ENCODE measurements around the gene ATRNL1.
"Not testable (repeated sequence)": the region's sequence is repeated elsewhere in the genome, so short reads cannot be mapped to it uniquely, and the experiment has no call there.

Gene ATRNL1

DNA sequence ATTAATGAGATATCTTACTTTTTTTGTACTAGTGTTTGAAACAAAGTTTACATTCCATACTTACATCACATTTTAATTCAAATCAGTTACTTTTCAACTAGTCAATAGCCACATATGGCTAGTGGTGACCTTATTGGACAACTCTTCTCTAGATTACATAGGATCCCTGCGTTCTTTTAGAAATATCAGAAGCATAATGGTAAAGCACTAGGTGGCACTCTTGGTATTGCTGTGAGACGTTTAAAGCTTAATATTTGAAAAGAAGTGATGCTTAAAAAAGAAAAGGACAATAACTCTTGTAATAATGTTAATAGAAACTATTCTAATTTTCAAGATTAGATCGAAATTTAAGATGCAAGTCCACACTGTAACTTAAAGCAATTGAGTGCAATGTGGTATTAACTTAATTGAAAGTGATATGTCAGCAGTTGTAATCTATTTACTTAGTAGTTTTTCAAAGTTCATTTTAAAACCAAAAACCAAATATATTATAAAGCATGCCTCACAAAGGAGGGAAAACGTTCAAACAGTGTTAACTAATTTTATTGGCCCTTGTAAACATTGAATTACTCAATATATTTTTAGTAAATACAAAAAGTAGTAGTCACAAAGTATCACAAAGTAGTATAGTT lies 339.1 kb downstream of the ATRNL1 start:
- no peak for DNase-seq

DNA sequence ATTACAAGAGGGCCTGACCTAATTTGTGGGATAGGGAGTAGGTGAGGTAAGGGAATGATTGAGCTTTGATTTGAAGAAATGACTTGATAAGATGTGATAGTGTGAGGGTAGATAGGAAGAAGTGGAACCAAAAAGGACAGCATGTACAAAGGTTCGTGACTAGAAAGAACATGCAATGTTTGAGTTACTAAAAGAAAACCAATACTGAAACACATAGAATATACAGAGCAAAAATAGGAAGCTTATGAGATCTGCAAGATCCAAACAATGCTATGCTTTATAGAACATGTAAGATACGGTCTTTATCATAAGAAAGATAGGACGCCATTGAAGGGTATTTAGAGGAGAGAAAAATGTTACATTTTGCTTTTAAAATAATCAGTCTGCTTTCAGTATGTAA lies 343.8 kb downstream of the ATRNL1 start:
- no peak for DNase-seq

DNA sequence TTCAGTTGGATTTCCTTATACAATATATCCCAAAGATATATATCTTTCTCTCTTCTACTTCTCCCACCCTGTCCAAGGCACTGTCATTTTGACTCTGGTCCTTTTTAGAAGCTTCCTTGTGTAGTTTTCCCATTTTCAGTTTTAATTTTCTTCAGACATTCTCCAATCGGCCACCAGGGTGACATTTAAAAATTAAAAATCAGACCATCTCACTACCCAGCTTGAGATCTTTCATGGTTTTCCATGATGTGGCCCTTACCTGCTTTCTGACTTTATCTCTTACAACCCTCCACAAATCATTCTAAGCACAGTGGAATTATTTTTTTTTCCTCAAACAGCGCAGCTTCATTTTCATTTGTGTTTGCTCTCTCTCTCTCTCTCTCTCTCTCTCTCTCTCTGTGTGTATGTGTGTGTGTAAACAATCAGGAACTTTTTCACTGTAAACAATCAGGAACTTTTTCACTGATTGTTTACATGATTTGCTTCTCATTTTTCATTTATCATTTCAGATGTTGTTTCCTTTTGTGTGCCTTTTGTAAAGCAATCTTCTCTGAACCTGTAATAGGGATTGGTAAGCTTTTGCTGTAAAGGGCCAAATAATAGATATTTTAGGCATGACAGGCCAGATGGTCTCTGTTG lies 348.9 kb downstream of the ATRNL1 start:
- no peak for DNase-seq

- DNase-seq = no peak
Measured at GRCh38 chr10:115456812-115457211, 363.6 kb downstream of the ATRNL1 start.

DNA sequence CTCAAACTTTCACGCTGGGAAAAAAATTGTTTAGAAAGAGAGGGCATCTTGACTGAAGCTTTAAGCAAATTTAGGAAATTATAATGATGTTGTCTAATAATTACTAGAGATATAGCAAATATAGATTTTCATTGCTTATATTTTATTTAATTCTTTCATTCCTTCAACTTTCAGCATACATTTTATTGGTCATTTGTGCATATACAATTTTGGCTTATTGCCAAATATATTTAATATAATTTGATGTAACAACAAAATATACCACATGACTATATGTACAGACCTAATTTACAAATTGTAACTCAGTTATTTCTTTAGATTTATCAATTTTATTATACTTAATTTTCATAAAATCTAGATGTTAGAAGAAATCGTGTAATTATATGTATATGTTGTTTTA lies 390.1 kb downstream of the ATRNL1 start:
- DNase-seq = no peak

DNA sequence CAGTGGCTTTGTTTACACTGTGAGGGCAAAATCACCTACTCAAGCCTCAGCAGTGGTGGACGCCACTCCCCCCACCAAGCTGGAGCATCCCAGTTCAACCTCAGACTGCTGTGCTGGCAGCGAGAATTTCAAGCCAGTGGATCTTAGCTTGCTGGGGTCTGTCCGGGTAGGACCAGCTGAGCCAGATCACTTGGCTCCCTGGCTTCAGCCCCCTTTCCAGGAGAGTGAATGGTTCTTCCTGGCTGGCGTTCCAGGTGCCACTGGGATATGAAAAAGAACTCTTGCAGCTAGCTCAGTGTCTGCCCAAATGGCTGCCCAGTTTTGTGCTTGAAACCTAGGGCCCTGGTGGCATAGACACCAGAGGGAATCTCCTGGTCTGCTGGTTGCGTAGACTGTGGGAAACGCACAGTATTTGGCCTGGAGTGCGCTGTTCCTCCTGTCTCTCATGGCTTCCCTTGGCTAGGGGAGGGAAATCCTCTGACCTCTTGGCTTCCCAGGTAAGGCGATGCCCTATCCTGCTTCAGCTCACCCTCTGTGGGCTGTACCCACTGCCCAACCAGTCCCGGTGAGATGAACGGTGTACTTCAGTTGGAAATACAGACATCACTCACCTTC lies 398.5 kb downstream of the ATRNL1 start:
- DNase-seq = no peak

DNA sequence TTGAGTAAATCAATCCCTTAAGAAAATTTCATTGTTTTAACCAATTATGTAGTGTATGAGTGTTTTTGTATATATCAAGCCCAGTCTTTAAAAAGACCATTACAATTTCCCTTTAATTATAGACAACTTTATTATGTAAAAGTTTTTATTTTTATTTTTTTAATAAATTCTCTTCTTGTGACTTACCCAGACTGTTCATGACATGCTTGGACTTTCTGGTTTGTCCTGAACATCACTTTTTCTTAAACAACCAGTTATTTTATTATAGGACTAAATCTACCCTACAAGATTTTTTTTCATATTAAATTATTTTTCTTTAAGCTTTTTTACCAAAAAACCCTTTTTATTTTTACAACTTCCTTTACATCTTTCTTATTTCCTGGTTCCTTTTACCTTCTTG lies 410.4 kb downstream of the ATRNL1 start:
- DNase-seq = no peak

DNA sequence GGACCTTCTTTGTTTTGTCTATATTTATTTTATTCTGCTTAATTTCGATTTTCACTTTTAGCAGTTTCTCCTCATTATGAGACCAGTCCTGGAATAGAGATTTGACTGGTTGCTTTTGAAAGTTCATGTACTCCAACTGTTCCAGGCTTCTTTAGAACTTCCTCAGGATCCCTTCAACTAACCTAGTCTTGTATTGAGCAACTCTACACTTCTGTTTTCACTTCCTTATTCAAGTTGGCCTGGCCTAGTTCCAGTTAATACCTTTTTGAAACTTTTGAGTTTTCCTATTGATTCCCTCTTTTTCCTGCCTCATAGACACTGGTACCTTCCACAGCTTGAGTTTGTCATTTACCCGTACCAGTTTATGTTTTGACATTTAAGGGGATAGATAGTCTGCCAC lies 421.7 kb downstream of the ATRNL1 start:
- DNase-seq = no peak

- no peak for DNase-seq
Measured at GRCh38 chr10:115525141-115525540, 432.0 kb downstream of the ATRNL1 start.

DNA sequence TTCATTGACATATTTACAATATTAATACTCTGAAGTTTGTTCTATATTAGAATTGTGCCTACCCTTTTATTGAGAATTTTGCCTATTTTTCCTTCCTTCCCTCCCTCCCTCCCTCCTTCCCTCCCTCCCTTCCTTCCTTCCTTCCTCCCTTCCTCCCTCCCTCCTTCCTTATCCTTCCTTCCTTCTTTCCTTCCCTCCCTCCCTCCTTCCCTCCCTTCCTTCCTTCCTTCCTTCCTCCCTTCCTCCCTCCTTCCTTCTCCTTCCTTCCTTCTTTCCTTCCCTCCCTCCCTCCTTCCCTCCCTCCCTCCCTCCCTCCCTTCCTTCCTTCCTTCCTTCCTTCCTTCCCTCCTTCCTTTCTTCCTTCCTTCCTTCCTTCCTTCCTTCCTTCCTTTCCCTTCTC lies 434.5 kb downstream of the ATRNL1 start:
- DNase-seq = not testable (repeated sequence)

DNA sequence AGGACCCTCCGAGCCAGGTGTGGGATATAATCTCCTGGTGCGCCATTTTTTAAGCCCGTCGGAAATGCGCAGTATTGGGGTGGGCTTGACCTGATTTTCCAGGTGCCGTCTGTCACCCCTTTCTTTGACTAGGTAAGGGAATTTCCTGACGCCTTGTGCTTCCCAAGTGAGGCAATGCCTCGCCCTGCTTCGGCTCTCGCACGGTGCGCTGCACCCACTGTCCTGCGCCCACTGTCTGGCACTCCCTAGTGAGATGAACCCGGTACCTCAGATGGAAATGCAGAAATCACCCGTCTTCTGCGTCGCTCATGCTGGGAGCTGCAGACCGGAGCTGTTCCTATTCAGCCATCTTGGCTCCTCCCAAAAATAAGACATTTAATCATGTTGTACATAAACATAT lies 443.2 kb downstream of the ATRNL1 start:
- not testable (repeated sequence) for DNase-seq

GRCh38 chr10:115539142-115539762 lies 446.1 kb downstream of the ATRNL1 start:
- DNase-seq = no peak

DNA sequence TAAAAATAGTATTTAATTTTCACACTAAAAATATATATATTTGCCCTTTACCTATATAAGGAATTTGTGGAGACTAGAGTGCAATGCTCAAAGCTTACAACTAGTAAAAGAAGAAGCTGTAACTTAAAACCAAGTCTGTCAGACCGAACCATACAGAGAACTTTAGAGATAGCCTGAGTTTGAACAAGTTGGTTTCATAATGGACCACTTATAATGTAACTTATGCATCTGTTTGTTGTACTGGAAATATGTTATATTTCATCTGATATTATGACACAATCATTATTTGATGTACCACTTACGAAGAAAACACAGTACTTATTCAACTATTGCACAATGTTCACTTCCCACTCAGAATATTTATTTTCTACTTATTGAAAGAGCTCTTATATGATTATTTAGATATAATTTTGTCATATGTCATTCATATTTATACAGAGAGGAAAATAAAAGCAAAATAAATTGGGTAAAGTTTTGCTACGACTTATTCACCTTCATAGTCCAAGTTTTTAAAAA lies 462.8 kb downstream of the ATRNL1 start:
- no peak for DNase-seq

DNA sequence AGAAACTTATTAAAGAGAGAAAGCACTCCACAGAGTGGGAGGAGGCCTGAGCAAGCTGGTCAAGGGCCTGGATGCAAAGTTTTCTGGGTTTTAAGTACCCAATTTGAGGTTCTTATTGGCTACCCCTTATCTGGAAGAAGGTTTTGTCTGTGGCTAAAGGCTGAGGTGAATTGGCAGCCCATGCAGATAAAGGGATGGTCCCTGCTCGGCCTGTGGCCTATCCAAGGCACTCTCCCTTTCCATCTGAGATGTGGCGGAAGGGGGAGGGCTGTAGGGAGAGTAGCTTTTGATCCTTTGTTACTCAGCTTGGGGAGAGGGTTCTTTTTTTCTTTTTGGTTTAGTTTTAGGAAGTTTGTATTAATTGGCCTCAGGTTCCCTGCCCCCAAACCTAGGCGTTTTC lies 465.1 kb downstream of the ATRNL1 start:
- no peak for DNase-seq

DNA sequence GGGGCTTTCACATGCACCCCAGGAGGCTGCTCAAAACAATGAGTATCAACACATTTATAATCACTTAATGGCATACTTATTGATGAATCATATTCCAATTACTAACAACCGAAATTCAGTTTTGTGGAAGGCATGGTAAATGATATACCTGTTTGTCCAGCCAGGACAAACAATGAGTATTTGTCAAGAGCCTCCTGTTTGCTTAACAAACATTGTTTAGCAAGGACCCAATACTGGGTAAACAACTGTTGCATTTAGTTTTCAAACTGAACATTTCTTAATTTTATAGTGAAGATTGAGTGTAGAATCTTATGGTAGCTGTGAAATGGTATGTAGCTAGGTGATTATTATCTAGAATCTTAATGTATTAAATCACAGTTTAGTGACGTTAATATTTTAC lies 473.7 kb downstream of the ATRNL1 start:
- no peak for DNase-seq

GRCh38 chr10:115572740-115573455 lies 479.7 kb downstream of the ATRNL1 start:
- DNase-seq = no peak

- DNase-seq = no peak
Measured at GRCh38 chr10:115580239-115580638, 487.1 kb downstream of the ATRNL1 start.

- DNase-seq = no peak
Measured at GRCh38 chr10:115593060-115593459, 499.9 kb downstream of the ATRNL1 start.

- no peak for DNase-seq
Measured at GRCh38 chr10:115604627-115605026, 511.5 kb downstream of the ATRNL1 start.

DNA sequence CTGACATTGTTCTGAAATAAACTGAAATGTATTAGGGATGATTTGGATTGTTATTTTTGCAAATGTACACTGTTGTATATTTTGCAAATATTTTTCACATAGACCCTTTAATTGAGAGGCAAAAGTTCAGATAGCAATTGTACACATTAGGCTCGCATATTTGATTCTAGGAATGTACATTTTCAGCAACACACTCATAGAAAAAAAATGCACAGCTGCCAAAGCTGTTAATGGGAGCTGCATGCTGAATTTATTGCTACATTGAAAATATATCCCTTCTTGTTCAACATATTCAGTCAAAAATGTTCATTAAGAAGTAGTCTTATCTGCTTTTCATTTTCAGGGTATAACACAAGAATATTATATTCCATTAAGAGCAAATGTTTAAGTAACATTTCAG lies 512.9 kb downstream of the ATRNL1 start:
- DNase-seq = no peak

DNA sequence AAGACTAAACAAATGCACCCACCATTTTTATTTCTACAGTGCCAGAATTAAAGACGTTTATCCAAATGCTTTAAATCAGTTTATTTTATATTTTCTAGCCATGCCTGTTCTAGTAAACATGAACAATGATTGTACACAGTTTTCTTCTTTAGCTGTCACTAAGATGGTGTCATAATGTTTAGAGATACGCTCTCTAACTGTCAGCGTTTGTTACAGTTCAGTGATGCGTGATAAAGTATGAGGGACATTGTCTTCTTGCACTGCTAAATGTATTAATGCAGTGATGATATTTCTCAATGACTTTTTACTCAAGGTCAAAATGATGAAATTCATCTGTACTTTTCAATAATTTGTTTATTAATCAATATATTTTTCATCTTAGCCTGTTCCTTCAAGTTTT lies 513.6 kb downstream of the ATRNL1 start:
- no peak for DNase-seq

DNA sequence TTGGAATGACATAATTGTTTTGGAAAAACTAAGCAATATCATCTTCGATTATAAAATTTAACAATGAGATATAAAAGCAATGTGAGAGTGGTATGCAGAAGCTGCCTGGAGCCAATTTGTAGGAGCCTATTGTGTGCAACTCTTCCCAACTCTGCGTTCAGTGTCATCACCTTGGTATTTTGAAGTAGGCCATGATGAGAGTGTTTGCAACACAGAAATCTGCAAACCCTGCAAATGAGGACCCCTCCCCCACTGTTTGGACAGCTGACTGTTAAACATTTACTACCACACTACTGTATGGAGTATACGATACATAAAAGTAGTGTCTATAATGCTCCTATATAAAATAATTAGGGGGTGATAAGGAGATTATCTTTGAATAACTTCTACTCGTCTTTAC lies 531.3 kb downstream of the ATRNL1 start:
- no peak for DNase-seq

- no peak for DNase-seq
Measured at GRCh38 chr10:115628616-115629015, 535.5 kb downstream of the ATRNL1 start.

All from activated naive CD4-positive, alpha-beta T cell (primary cell).